A549 (cell line): ENCODE measurements around the gene STK16. TPM values are rescaled to one million over a fixed set of nuclear protein-coding genes. Genes with fewer than 3 reads are reported as not detected.

Source experiments
- ATAC-seq, 2 experiments: fragments of 200-7000 bp in 1 of 2; fragments of >200 bp in 1 of 2; cut with Nextera tagmentation in 1 of 2; cut with Tn5 transposase in 1 of 2; 3 replicates each; pipeline versions ENCODE4 v1.8.0 to v1.9.1; 2018 to 2020; ENCODE audit warnings: mild to moderate bottlenecking in 1 of 2, moderate library complexity in 1 of 2
- CTCF ChIA-PET: fragments of 300-600 bp; sonication (Branson Sonifier 250); formaldehyde crosslinking; extraction: SDS; loops from one replicate; lab custom pipeline; 2021; ENCODE audit warnings: antibody characterized with exemption, inconsistent platforms; lab: Yijun Ruan, JAX
- POLR2A ChIA-PET: fragments of 350-600 bp; formaldehyde crosslinking; extraction: SDS; loops from one replicate; lab custom pipeline; 2021; ENCODE audit warnings: antibody characterized with exemption, inconsistent platforms; lab: Yijun Ruan, JAX
- DNase-seq, 2 experiments: peaks; one replicate each; pipeline versions ENCODE4 v3.0.0 to v3.0.0-alpha.2; 2011 to 2016; ENCODE audit warnings: low read depth in 1 of 2, low spot score in 1 of 2
- FAIRE-seq: peaks from 2 replicates; lab custom pipeline; 2011; peaks lifted over from hg19 to GRCh38; lab: Jason Lieb, UNC
- H3K27ac ChIP-seq, 2 experiments: fragments of >200 bp; sonication (Bioruptor Twin); formaldehyde crosslinking; 3 replicates each; pipeline ENCODE4 v1.5.1; 2016 to 2017
- H3K4me1 ChIP-seq: fragments of >200 bp; sonication (Bioruptor Twin); formaldehyde crosslinking; 3 replicates; pipeline ENCODE4 v1.6.1; 2016
- H3K4me2 ChIP-seq: fragments of >200 bp; sonication (Bioruptor Twin); formaldehyde crosslinking; 3 replicates; pipeline ENCODE4 v1.6.1; 2016
- H3K4me3 ChIP-seq: fragments of >200 bp; sonication (Bioruptor Twin); formaldehyde crosslinking; 3 replicates; pipeline ENCODE4 v1.5.1; 2016
- H3K9me3 ChIP-seq: fragments of >200 bp; sonication (Bioruptor Twin); formaldehyde crosslinking; 3 replicates; pipeline ENCODE4 v1.6.1; 2016
- BCL3 ChIP-seq: fragments of >200 bp; sonication (Bioruptor Twin); formaldehyde crosslinking; IDR thresholded peaks from 3 replicates; pipeline ENCODE4 v1.6.1; 2016
- BHLHE40 ChIP-seq: IDR thresholded peaks from 2 replicates; pipeline ENCODE4 v1.6.1; 2012; ENCODE audit warnings: low read depth, low read length, inconsistent platforms
- CBX2 ChIP-seq: fragments of 200-600 bp; sonication (generic); IDR thresholded peaks from 2 replicates; pipeline ENCODE4 v1.6.1; 2016; ENCODE audit warnings: low read depth, mild to moderate bottlenecking, borderline replicate concordance
- CBX8 ChIP-seq: fragments of 200-600 bp; sonication (generic); IDR thresholded peaks from 2 replicates; pipeline ENCODE4 v1.6.1; 2016
- CHD2 ChIP-seq: fragments of 150-350 bp; IDR thresholded peaks from 2 replicates; pipeline ENCODE4 v1.6.1; 2014; ENCODE audit warnings: low read length; ENCODE audit not compliant: partially characterized antibody
- ELK1 ChIP-seq: fragments of 150-350 bp; IDR thresholded peaks from 2 replicates; pipeline ENCODE4 v1.6.1; 2014; ENCODE audit warnings: low read depth, mild to moderate bottlenecking, low read length
- FOSB ChIP-seq: fragments of 250-450 bp; sonication (Bioruptor Pico); IDR thresholded peaks from 2 replicates; pipeline ENCODE4 v1.5.0; 2020; ENCODE audit warnings: mild to moderate bottlenecking, moderate library complexity
- FOXS1 ChIP-seq: fragments of 250-450 bp; sonication (Bioruptor Pico); IDR thresholded peaks from 2 replicates; pipeline ENCODE4 v1.5.0; 2020; ENCODE audit warnings: mild to moderate bottlenecking, moderate library complexity
- HMGXB4 ChIP-seq: fragments of 250-450 bp; sonication (Bioruptor Pico); IDR thresholded peaks from 2 replicates; pipeline ENCODE4 v1.5.0; 2021; ENCODE audit warnings: mild to moderate bottlenecking, moderate library complexity, borderline replicate concordance
- HOXA7 ChIP-seq: fragments of 250-450 bp; sonication (Bioruptor Pico); IDR thresholded peaks from 2 replicates; pipeline ENCODE4 v1.5.0; 2020; ENCODE audit warnings: mild to moderate bottlenecking, moderate library complexity
- HOXB13 ChIP-seq: fragments of 250-450 bp; sonication (Bioruptor Pico); IDR thresholded peaks from 2 replicates; pipeline ENCODE4 v1.5.0; 2020; ENCODE audit warnings: low read depth, mild to moderate bottlenecking, moderate library complexity
- JUN ChIP-seq, 2 experiments: fragments of >200 bp; sonication (Bioruptor Twin); formaldehyde crosslinking; IDR thresholded peaks; 2 replicates in 1 of 2; 3 replicates in 1 of 2; pipeline ENCODE4 v1.6.1; 2016 to 2017
- JUNB ChIP-seq: fragments of >200 bp; sonication (Bioruptor Twin); formaldehyde crosslinking; IDR thresholded peaks from 2 replicates; pipeline ENCODE4 v1.6.1; 2016
- KDM5A ChIP-seq: fragments of 200-600 bp; sonication (generic); IDR thresholded peaks from 2 replicates; pipeline ENCODE4 v1.6.1; 2016; ENCODE audit warnings: antibody characterized with exemption, mild to moderate bottlenecking
- MAFK ChIP-seq: fragments of 450-650 bp; IDR thresholded peaks from 2 replicates; pipeline ENCODE4 v1.6.1; 2014; ENCODE audit not compliant: partially characterized antibody
- MAX ChIP-seq: IDR thresholded peaks from 2 replicates; pipeline ENCODE4 v1.6.1; 2012
- MYC ChIP-seq: IDR thresholded peaks from 2 replicates; pipeline ENCODE4 v1.6.1; 2012; ENCODE audit warnings: mild to moderate bottlenecking, inconsistent platforms, low read length, improper control_type of control experiment, borderline replicate concordance
- NFE2L2 ChIP-seq: fragments of 150-350 bp; conservative IDR thresholded peaks from 2 replicates; pipeline ENCODE4 v1.6.1; 2014; ENCODE audit warnings: low read length
- NPAS2 ChIP-seq: fragments of 250-450 bp; sonication (Bioruptor Pico); IDR thresholded peaks from 2 replicates; pipeline ENCODE4 v1.8.0; 2022; ENCODE audit warnings: mild to moderate bottlenecking, moderate library complexity, borderline replicate concordance
- PHF8 ChIP-seq: fragments of 200-600 bp; sonication (generic); IDR thresholded peaks from 2 replicates; pipeline ENCODE4 v1.6.1; 2016; ENCODE audit warnings: low read depth, mild to moderate bottlenecking, antibody characterized with exemption, moderate library complexity, borderline replicate concordance
- POLR2A ChIP-seq: IDR thresholded peaks from 2 replicates; pipeline ENCODE4 v1.6.1; 2012; ENCODE audit warnings: mild to moderate bottlenecking, low read length
- REST ChIP-seq: fragments of 200-600 bp; sonication (generic); IDR thresholded peaks from 2 replicates; pipeline ENCODE4 v1.6.1; 2016; ENCODE audit warnings: antibody characterized with exemption, mild to moderate bottlenecking, moderate library complexity
- RFX5 ChIP-seq: fragments of 450-650 bp; IDR thresholded peaks from 2 replicates; pipeline ENCODE4 v1.7.1; 2014; ENCODE audit warnings: antibody characterized with exemption, mild to moderate bottlenecking, moderate library complexity
- RNF2 ChIP-seq: fragments of 200-600 bp; sonication (generic); IDR thresholded peaks from 2 replicates; pipeline ENCODE4 v1.6.1; 2016; ENCODE audit warnings: low read depth, mild to moderate bottlenecking, antibody characterized with exemption, moderate library complexity, borderline replicate concordance
- USF2 ChIP-seq: fragments of 450-650 bp; IDR thresholded peaks from 2 replicates; pipeline ENCODE4 v1.6.1; 2014; ENCODE audit warnings: antibody characterized with exemption
- ZFP36 ChIP-seq: fragments of 450-650 bp; IDR thresholded peaks from 2 replicates; pipeline ENCODE4 v1.6.1; 2014; ENCODE audit warnings: borderline replicate concordance; ENCODE audit not compliant: partially characterized antibody
- ZNF302 ChIP-seq: fragments of 250-450 bp; sonication (Bioruptor Pico); IDR thresholded peaks from 2 replicates; pipeline ENCODE4 v1.9.0; 2021; ENCODE audit warnings: inconsistent platforms, mild to moderate bottlenecking, moderate library complexity
- ZSCAN20 ChIP-seq: fragments of 250-450 bp; sonication (Bioruptor Pico); IDR thresholded peaks from 2 replicates; pipeline ENCODE4 v1.8.0; 2022; ENCODE audit warnings: mild to moderate bottlenecking, moderate library complexity
- WGBS: methylation state at CpG from one replicate; pipeline ENCODE4 v1.1.6; 2017; ENCODE audit errors: missing lambda C conversion rate; 5-methylcytosine and 5-hydroxymethylcytosine counted together
- polyA minus RNA-seq: library from RNA; depleted of rRNA, polyadenylated mRNA; stranded (reverse); fragments of >200 nt; gene quantifications from 2 replicates; pipeline ENCODE4 v1.2.3, GENCODE V29; 2011; rRNA and poly(A)+ RNA removed
- polyA plus RNA-seq, 4 experiments: library from polyadenylated mRNA; depleted of rRNA in 3 of 4; stranded (reverse); fragments of >200 nt; fragmentation: RNase III in 1 of 4; extraction: RNeasy Plus Mini Kit Qiagen cat#74134 plus additional on column Dnase treatment in 1 of 4; gene quantifications; 2 replicates in 3 of 4; 3 replicates in 1 of 4; pipeline ENCODE4 v1.2.3, GENCODE V29; 2011 to 2017

Gene STK16
- 43.3 and 53.0 TPM in 2 replicates for polyA plus RNA-seq (2011; rRNA removed)
- 44.5 and 50.2 TPM in 2 replicates for polyA plus RNA-seq (2012; cell fraction: cytosol; rRNA removed)
- 41.5 and 54.5 TPM in 2 replicates for polyA plus RNA-seq (2012; cell fraction: nucleus; rRNA removed)
- 36.9 to 40.4 TPM (median 37.0 TPM) in 3 replicates for polyA plus RNA-seq (2017; fragmentation: RNase III; extraction: RNeasy Plus Mini Kit Qiagen cat#74134 plus additional on column Dnase treatment)
- polyA minus RNA-seq, result 76.4 and 80.4 TPM in 2 replicates

- H3K27ac ChIP-seq, result peak within 1 kb of the TSS; percentile 90 to 96
- POLR2A ChIA-PET, result interaction anchor here (0.7 to 1.9 kb wide), 10 partner anchors 8 to 142 kb away, joined by 3 to 14 read pairs (median 6); partner anchors contain the start of genes ABCB6, ANKZF1, ATG9A and DNAJB2
- ATAC-seq (peak; percentile 64 to 82), FAIRE-seq (no peak), DNase-seq (peak; percentile 94)
- H3K4me1 ChIP-seq, result peaks cover 50% of the 10 kb centered on the region
- no peaks in the 10 kb centered on the region for H3K9me3 ChIP-seq
- peak within 1 kb of the TSS; percentile 90 for H3K4me2 ChIP-seq
- TF ChIP-seq JUN (IDR thresholded peaks at IDR 0.05) (peak; percentile 23 to 89; a peak in 3 of 5 replicates), CHD2 (no peak), CBX8 (no peak), ZSCAN20 (CRISPR knock-in tag) (no peak), BHLHE40 (no peak), ZNF302 (CRISPR knock-in tag) (no peak), NFE2L2 (no peak), PHF8 (peak; percentile 81), POLR2A (peak; percentile 74), HMGXB4 (no peak), ZFP36 (no peak), MAX (peak; percentile 67; the same call in 1 of the 2 replicates), MYC (0 out of 2 replicates have a peak, but pooled peaks have one; percentile 27), CBX2 (no peak), MAFK (peak; percentile 81), BCL3 (peak; percentile 73), FOXS1 (CRISPR knock-in tag) (no peak), ELK1 (peak; percentile 71; the same call in 1 of the 2 replicates), REST (peak; percentile 23; the same call in 1 of the 2 replicates), NPAS2 (no peak), HOXA7 (CRISPR knock-in tag) (no peak), USF2 (no peak), HOXB13 (no peak), JUNB (no peak), KDM5A (peak; percentile 75), RNF2 (no peak), FOSB (no peak), RFX5 (peak; percentile 36; the same call in 1 of the 2 replicates)
- peak within 1 kb of the TSS; percentile 78 for H3K4me3 ChIP-seq
- CTCF ChIA-PET, result interaction anchor here (0.9 to 3.4 kb wide), 15 partner anchors 9 to 347 kb away, joined by 3 to 34 read pairs (median 4); partner anchors contain the start of gene DNAJB2
- WGBS, result 3% methylated on average over 6 of the region's 46 CpGs
Measured at GRCh38 chr2:219245148-219245898, at the start of gene STK16, which contains the start of gene GLB1L. Gene STK16 (plus strand): TSS chr2:219245479. CDS start chr2:219246000, 521 bp downstream. Gene GLB1L (minus strand): TSS chr2:219245444. CDS start chr2:219243573, 1,871 bp downstream.
